Epithelial cell of prostate (primary cell): ENCODE results near the gene EFHC2.
"Not testable (repeated sequence)": the region's sequence is repeated elsewhere in the genome, so short reads cannot be mapped to it uniquely, and the experiment has no call there.

ENCODE experiments used
- DNase-seq: peaks from one replicate; pipeline ENCODE4 v3.0.0-alpha.2; 2011; ENCODE audit warnings: low read depth, low spot score
- H3K27ac ChIP-seq: fragments of 450-650 bp; 2 replicates; pipeline ENCODE4 v1.5.1; 2017; ENCODE audit warnings: mild to moderate bottlenecking

The EFHC2 gene

GRCh38 chrX:44240036-44240435 lies 103.4 kb downstream of the EFHC2 start:
- no peak for DNase-seq
- no peak overlapping the region for H3K27ac ChIP-seq

GRCh38 chrX:44239036-44239435 lies 104.4 kb downstream of the EFHC2 start:
- DNase-seq = no peak
- H3K27ac ChIP-seq = no peak overlapping the region

- DNase-seq = no peak
- H3K27ac ChIP-seq = no peak overlapping the region
Measured at GRCh38 chrX:44235534-44235933, 107.9 kb downstream of the EFHC2 start.

GRCh38 chrX:44234541-44234940 lies 108.9 kb downstream of the EFHC2 start:
- no peak for DNase-seq
- H3K27ac ChIP-seq = peak overlapping the region; percentile 20

- DNase-seq = peak; percentile 37
- peak overlapping the region; percentile 20 for H3K27ac ChIP-seq
Measured at GRCh38 chrX:44234116-44234515, 109.4 kb downstream of the EFHC2 start.

GRCh38 chrX:44232081-44232480 lies 111.4 kb downstream of the EFHC2 start:
- DNase-seq = no peak
- H3K27ac ChIP-seq = no peak overlapping the region

- no peak overlapping the region for H3K27ac ChIP-seq
- DNase-seq = no peak
Measured at GRCh38 chrX:44228621-44229020, 114.9 kb downstream of the EFHC2 start.

- H3K27ac ChIP-seq = no peak overlapping the region
- no peak for DNase-seq
Measured at GRCh38 chrX:44227991-44228390, 115.5 kb downstream of the EFHC2 start.

- no peak overlapping the region for H3K27ac ChIP-seq
- no peak for DNase-seq
Measured at GRCh38 chrX:44225667-44226066, 117.8 kb downstream of the EFHC2 start.

GRCh38 chrX:44224760-44225159 lies 118.7 kb downstream of the EFHC2 start:
- no peak for DNase-seq
- no peak overlapping the region for H3K27ac ChIP-seq

GRCh38 chrX:44223150-44223549 lies 120.3 kb downstream of the EFHC2 start:
- H3K27ac ChIP-seq = no peak overlapping the region
- peak; percentile 20 for DNase-seq

- H3K27ac ChIP-seq = no peak overlapping the region
- DNase-seq = no peak
Measured at GRCh38 chrX:44218465-44218864, 125.0 kb downstream of the EFHC2 start.

- DNase-seq = no peak
- no peak overlapping the region for H3K27ac ChIP-seq
Measured at GRCh38 chrX:44216171-44216570, 127.3 kb downstream of the EFHC2 start.

GRCh38 chrX:44203791-44204190 lies 139.7 kb downstream of the EFHC2 start:
- DNase-seq = no peak
- no peak overlapping the region for H3K27ac ChIP-seq

- H3K27ac ChIP-seq = no peak overlapping the region
- no peak for DNase-seq
Measured at GRCh38 chrX:44202596-44202995, 140.9 kb downstream of the EFHC2 start.

GRCh38 chrX:44189116-44189515 lies 154.4 kb downstream of the EFHC2 start:
- DNase-seq = no peak

GRCh38 chrX:44187915-44188314 lies 155.6 kb downstream of the EFHC2 start:
- not testable (repeated sequence) for H3K27ac ChIP-seq, DNase-seq

More at GRCh38 chrX:44189116-44189515, 154.4 kb downstream of the EFHC2 start:
- no peak overlapping the region for H3K27ac ChIP-seq

- no peak for DNase-seq
- H3K27ac ChIP-seq = no peak overlapping the region
Measured at GRCh38 chrX:44183329-44183728, 160.1 kb downstream of the EFHC2 start.

- H3K27ac ChIP-seq = no peak overlapping the region
- no peak for DNase-seq
Measured at GRCh38 chrX:44178274-44179053, 165.0 kb downstream of the EFHC2 start.

- H3K27ac ChIP-seq = no peak overlapping the region
- DNase-seq = no peak
Measured at GRCh38 chrX:44175455-44175854, 168.0 kb downstream of the EFHC2 start.

GRCh38 chrX:44174061-44174460 lies 169.4 kb downstream of the EFHC2 start:
- DNase-seq = no peak
- no peak overlapping the region for H3K27ac ChIP-seq

- no peak for DNase-seq
- no peak overlapping the region for H3K27ac ChIP-seq
Measured at GRCh38 chrX:44173219-44173618, 170.3 kb downstream of the EFHC2 start.
